ENCODE measurements around the gene KAZN. TPM values are rescaled to one million over a fixed set of nuclear protein-coding genes. Genes with fewer than 3 reads are reported as not detected.

Gene KAZN
- total and polyA plus RNA-seq, 2 of the 8 experiments (the other 6 are each of a cell fraction or from before 2014, with no cell fraction given): 3.7 to 11.8 TPM

DNA sequence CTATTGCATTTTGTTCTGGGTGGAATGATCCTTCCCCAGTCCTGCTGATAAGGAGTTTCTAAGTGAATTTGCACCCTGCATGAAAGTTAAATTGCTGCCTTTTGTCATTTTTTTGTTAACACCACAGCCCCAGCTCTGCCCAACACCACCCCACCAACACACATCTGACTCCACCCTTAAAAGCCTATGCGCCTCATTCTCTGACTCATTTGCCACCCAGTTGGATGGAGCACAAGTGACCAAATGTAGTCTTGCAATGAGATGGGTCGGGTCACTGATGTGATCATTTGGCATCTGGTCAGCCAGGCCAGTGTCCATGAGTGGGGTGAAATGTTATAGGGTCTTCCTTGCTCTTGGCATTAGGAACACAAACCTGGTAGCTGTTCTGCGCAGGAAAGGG is 256.8 kb downstream of the KAZN start:
- no peak overlapping the region for H3K4me3 ChIP-seq (ENCODE audit: extremely low read depth in 1 of 4, insufficient read depth in 2 of 4, low read depth in 3 of 4, low read length in 4 of 4)
- 82% methylated on average over 3 of the region's 3 CpGs; no CpG with 5 or more reads in 1 of the 2 experiments for WGBS, 2 experiments (ENCODE audit: extremely low coverage in 1 of 2, insufficient coverage in 1 of 2, insufficient read length in 1 of 2, insufficient replicate concordance in 2 of 2, low coverage in 1 of 2, low lambda C conversion rate in 2 of 2, missing lambda C conversion rate in 1 of 2)
- H2BK5ac ChIP-seq (ENCODE audit: low read depth, low read length): no peak overlapping the region
- H2BK12ac ChIP-seq (ENCODE audit: low read depth, low read length): no peak overlapping the region
- no peak overlapping the region for H4K8ac ChIP-seq (ENCODE audit: extremely low read depth, insufficient read depth, low read length)
- peaks cover 1 to 3% of the 10 kb centered on the region in 2 experiments for H4K20me1 ChIP-seq (replicated peaks in 1 of 2; ENCODE audit: control insufficient read depth in 1 of 2, insufficient read depth in 2 of 2, low read length in 2 of 2)
- no peak overlapping the region for H2AK5ac ChIP-seq (ENCODE audit: low read depth, low read length)
- H3K4ac ChIP-seq (replicated peaks; ENCODE audit: insufficient read length, low read depth, low read length): no peak overlapping the region
- ChIA-PET POLR2A (ENCODE audit: partially characterized antibody) (no interaction called here), CTCF (ENCODE audit: partially characterized antibody) (interaction anchor here (0.6 to 2.5 kb wide), 5 partner anchors 8 to 264 kb away, joined by 3 to 9 read pairs (median 4); no protein-coding TSS in a partner anchor)
- no peaks in the 10 kb centered on the region; a peak in 1 of 8 replicates for H3K36me3 ChIP-seq (ENCODE audit: control insufficient read depth in 2 of 4, insufficient read depth in 4 of 4, low read length in 3 of 4)
- no peak overlapping the region for H3K4me2 ChIP-seq (ENCODE audit: insufficient read depth in 1 of 2, low read depth in 2 of 2, low read length in 2 of 2)
- H2AFZ ChIP-seq (ENCODE audit: low read length): no peak overlapping the region
- no peaks in the 10 kb centered on the region for H3K27me3 ChIP-seq (replicated peaks in 1 of 4; ENCODE audit: control insufficient read depth in 3 of 4, extremely low read depth in 1 of 4, insufficient read depth in 3 of 4, low read length in 3 of 4)
- H3K9ac ChIP-seq (replicated peaks in 1 of 4; ENCODE audit: extremely low read depth in 1 of 4, low read depth in 3 of 4, low read length in 3 of 4): no peak overlapping the region
- H3K79me1 ChIP-seq (ENCODE audit: low read depth, low read length): no peaks in the 10 kb centered on the region
- no peak overlapping the region for H2BK15ac ChIP-seq (ENCODE audit: low read length)
- no peaks in the 10 kb centered on the region; a peak in 1 of 7 replicates for H3K4me1 ChIP-seq (replicated peaks in 1 of 4; ENCODE audit: control insufficient read depth in 3 of 4, insufficient read depth in 4 of 4, low read length in 3 of 4)
- no peak overlapping the region for H3K14ac ChIP-seq (ENCODE audit: insufficient read length)
- no peak overlapping the region for H3K27ac ChIP-seq (ENCODE audit: low read depth, low read length)
- H4K91ac ChIP-seq (replicated peaks; ENCODE audit: insufficient read length, low read length): no peak overlapping the region
- H3K56ac ChIP-seq (replicated peaks; ENCODE audit: insufficient read length, low read depth, low read length): no peak overlapping the region
- FAIRE-seq: no peak
- no peaks in the 10 kb centered on the region for H3K79me2 ChIP-seq (ENCODE audit: control insufficient read depth in 1 of 2, insufficient read depth in 2 of 2, low read length in 2 of 2)
- H3K23me2 ChIP-seq (ENCODE audit: low read depth, low read length): no peaks in the 10 kb centered on the region
- H3K23ac ChIP-seq (ENCODE audit: insufficient read length): no peak overlapping the region
- H2BK20ac ChIP-seq (ENCODE audit: low read length): no peak overlapping the region
- H4K5ac ChIP-seq (ENCODE audit: insufficient read length, low read depth, low read length): no peak overlapping the region
- H2BK120ac ChIP-seq (replicated peaks; ENCODE audit: low read depth, low read length): no peak overlapping the region
- H3K9me3 ChIP-seq (ENCODE audit: insufficient read depth in 2 of 2, low read depth in 1 of 2, low read length in 1 of 2): no peaks in the 10 kb centered on the region; a peak in 1 of 4 replicates
- no peak overlapping the region for H3K18ac ChIP-seq (ENCODE audit: extremely low read depth, low read length)
- no peak for DNase-seq (ENCODE audit: low read depth in 1 of 2, low spot score in 2 of 2)
- TF ChIP-seq SAP30 (IDR thresholded peaks at IDR 0.05; ENCODE audit: insufficient read depth, insufficient replicate concordance, low read length) (no peak), TBP (IDR thresholded peaks at IDR 0.05; ENCODE audit: low read depth, low read length) (no peak), FOSL1 (IDR thresholded peaks at IDR 0.05; ENCODE audit: insufficient read depth, low read depth, low read length) (no peak), CBX8 (IDR thresholded peaks at IDR 0.05; ENCODE audit: borderline replicate concordance, low read depth, low read length) (no peak)
- TF ChIP-seq, protein P1, sequence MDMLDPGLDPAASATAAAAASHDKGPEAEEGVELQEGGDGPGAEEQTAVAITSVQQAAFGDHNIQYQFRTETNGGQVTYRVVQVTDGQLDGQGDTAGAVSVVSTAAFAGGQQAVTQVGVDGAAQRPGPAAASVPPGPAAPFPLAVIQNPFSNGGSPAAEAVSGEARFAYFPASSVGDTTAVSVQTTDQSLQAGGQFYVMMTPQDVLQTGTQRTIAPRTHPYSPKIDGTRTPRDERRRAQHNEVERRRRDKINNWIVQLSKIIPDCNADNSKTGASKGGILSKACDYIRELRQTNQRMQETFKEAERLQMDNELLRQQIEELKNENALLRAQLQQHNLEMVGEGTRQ (IDR thresholded peaks at IDR 0.05; ENCODE audit: low read length): no peak
